ENCODE data around the gene SCYGR3. TPM values are rescaled to one million over a fixed set of nuclear protein-coding genes. Genes with fewer than 3 reads are reported as not detected.
A peak's percentile ranks its signal among the peaks of the same experiment; 100 is the strongest.
"Not testable (repeated sequence)": the region's sequence is repeated elsewhere in the genome, so short reads cannot be mapped to it uniquely, and the experiment has no call there.

Gene SCYGR3
- polyA plus RNA-seq, 1 donor from 2014 or later = not detected

GRCh38 chr2:227598835-227599503, 15.7 kb downstream of the SCYGR3 start, which contains the start of gene SCYGR2:
SCYGR2 (plus strand) TSS chr2:227598893; CDS start chr2:227598893, 0 bp downstream.
- H3K9me3 Mint-ChIP-seq, H3K4me1 Mint-ChIP-seq, H3K36me3 Mint-ChIP-seq: not testable (repeated sequence)
- Mint-ChIP-seq H3K27me3 (peaks cover 20% of the 10 kb centered on the region), H3K27ac (peak within 1 kb of the TSS in 1 of 3 donors; percentile 22), H3K4me3 (peak within 1 kb of the TSS in 2 of 4 donors; percentile 18 to 48)

GRCh38 chr2:227597998-227598397, 16.6 kb downstream of the SCYGR3 start:
- H3K27me3 Mint-ChIP-seq = peaks cover 24% of the 10 kb centered on the region
- H3K36me3 Mint-ChIP-seq = peaks cover 2% of the 10 kb centered on the region

GRCh38 chr2:227597036-227597435, 17.6 kb downstream of the SCYGR3 start:
- Mint-ChIP-seq H3K4me1 (no peaks in the 10 kb centered on the region), H3K4me3 (no peak overlapping the region), H3K9me3 (no peaks in the 10 kb centered on the region), H3K36me3 (peaks cover 2% of the 10 kb centered on the region), H3K27me3 (peaks cover 24% of the 10 kb centered on the region), H3K27ac (no peak overlapping the region)

More at GRCh38 chr2:227597998-227598397, 16.6 kb downstream of the SCYGR3 start:
- Mint-ChIP-seq H3K9me3 (no peaks in the 10 kb centered on the region), H3K27ac (peak overlapping the region in 1 of 3 donors; percentile 22), H3K4me1 (no peaks in the 10 kb centered on the region), H3K4me3 (no peak overlapping the region)

- peaks cover 2% of the 10 kb centered on the region for H3K36me3 Mint-ChIP-seq
- H3K27me3 Mint-ChIP-seq = peaks cover 24% of the 10 kb centered on the region
- H3K27ac Mint-ChIP-seq = no peak overlapping the region
- H3K9me3 Mint-ChIP-seq = peaks cover 0 to 1% (median 0%) of the 10 kb centered on the region in 3 donors
- H3K4me3 Mint-ChIP-seq = no peak overlapping the region
- no peaks in the 10 kb centered on the region for H3K4me1 Mint-ChIP-seq
Observed at GRCh38 chr2:227595797-227596196, 18.8 kb downstream of the SCYGR3 start.

DNA sequence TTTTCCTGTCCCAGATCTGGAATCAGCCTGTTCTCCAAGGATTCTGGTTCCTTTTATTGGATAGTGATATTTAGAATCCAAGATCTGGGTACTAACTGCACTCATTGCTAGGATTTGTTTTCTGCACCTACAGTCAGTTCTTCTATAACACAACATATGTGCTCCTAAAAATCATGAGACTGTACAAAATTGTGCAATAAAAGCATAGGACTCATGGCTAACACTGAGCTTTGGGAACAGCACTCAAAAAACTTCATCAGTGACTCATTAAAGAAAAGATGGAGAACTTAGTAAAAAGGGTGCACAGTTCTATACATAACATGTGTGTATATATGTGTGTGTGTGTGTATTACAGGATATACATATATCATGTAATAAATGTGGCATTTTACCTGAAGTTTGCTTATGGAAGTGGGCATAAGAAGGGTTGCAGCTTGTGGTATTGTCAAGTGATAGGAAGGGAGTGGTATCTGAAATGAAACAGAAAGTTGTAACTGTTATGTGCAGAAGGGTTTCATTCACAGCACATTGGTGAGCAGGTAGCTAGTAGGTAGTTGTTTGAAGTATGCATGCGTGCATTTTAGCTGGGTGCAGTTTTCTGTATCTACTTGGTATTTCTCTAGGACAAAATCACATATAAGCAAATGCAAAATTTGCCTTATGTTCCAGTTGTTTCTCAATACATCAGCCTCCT, 21.8 kb downstream of the SCYGR3 start:
- H3K4me1 Mint-ChIP-seq = no peaks in the 10 kb centered on the region
- H3K27ac Mint-ChIP-seq = no peak overlapping the region
- peaks cover 0 to 8% (median 0%) of the 10 kb centered on the region in 3 donors for H3K9me3 Mint-ChIP-seq
- H3K4me3 Mint-ChIP-seq = no peak overlapping the region
- peaks cover 29% of the 10 kb centered on the region for H3K27me3 Mint-ChIP-seq
- H3K36me3 Mint-ChIP-seq = peaks cover 2% of the 10 kb centered on the region

DNA sequence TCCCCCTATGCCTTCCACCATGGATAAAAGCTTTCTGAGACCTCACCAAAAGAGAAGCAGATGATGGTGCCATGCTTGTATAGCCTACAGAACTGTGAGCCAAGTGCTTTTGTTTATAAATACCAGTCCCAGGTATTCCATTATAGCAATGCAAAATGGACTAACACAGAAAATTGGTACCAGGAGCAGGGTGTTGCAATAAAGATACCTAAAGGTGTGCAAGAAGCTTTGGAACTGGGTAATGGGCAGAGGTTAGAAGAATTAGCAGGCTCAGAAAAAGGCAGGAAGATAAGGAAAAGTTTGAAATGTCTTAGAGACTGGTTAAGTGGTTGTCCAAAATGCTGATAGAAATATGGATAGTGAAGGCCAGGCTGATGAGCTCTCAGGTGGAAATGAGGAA, 32.3 kb downstream of the SCYGR3 start:
- Mint-ChIP-seq H3K9me3 (peaks cover 3 to 13% (median 12%) of the 10 kb centered on the region in 3 donors), H3K27me3 (no peaks in the 10 kb centered on the region), H3K27ac (no peak overlapping the region), H3K4me1 (no peaks in the 10 kb centered on the region), H3K4me3 (no peak overlapping the region), H3K36me3 (no peaks in the 10 kb centered on the region)

DNA sequence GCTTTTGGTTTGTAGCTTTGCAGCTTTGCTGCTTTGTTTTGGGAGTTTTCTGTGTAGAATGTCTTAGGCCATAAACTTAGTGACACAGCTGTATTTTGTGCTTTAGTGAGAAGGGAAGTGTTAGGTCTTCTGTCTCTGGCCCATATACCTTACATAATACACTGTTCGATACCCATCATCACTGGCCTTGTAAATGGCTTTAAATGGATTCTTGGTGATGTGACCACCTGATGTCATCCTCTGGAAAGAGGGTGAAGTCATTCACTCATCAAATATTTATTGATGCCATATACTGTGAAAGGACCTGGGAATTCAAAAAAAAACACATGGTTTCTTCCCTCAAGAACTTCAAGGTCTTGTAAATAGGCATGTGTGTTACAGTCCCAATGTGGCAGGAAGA, 34.8 kb downstream of the SCYGR3 start:
- Mint-ChIP-seq H3K4me3 (no peak overlapping the region), H3K4me1 (no peaks in the 10 kb centered on the region), H3K9me3 (peaks cover 3 to 13% (median 12%) of the 10 kb centered on the region in 3 donors), H3K27me3 (peaks cover 4% of the 10 kb centered on the region), H3K27ac (no peak overlapping the region), H3K36me3 (no peaks in the 10 kb centered on the region)

DNA sequence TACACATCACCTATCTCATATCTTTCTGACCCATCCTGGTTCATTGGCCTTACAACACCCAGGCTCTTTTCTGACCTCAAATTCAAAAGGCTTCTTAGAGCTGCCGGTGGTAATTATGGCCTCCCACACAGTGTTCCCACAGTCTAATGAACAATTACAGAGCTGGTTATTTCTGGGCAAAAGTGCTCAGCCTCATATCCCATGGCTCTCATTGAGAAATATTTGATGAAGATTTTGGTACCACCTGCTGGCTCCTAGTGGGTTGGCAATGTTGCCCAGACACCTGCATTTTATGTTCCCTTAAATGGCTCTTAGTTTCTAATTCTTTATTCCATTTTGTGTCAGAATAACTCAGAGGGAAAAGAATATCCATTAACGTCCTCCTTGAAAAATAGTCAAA, 36.0 kb downstream of the SCYGR3 start:
- Mint-ChIP-seq H3K36me3 (no peaks in the 10 kb centered on the region), H3K9me3 (peaks cover 2 to 12% (median 11%) of the 10 kb centered on the region in 3 donors), H3K27me3 (peaks cover 8% of the 10 kb centered on the region), H3K27ac (no peak overlapping the region), H3K4me1 (no peaks in the 10 kb centered on the region), H3K4me3 (no peak overlapping the region)

GRCh38 chr2:227577555-227577954, 37.1 kb downstream of the SCYGR3 start:
- H3K4me3 Mint-ChIP-seq = no peak overlapping the region
- peaks cover 10% of the 10 kb centered on the region for H3K27me3 Mint-ChIP-seq
- peaks cover 0 to 7% (median 6%) of the 10 kb centered on the region in 3 donors for H3K9me3 Mint-ChIP-seq
- no peaks in the 10 kb centered on the region for H3K4me1 Mint-ChIP-seq
- H3K27ac Mint-ChIP-seq = no peak overlapping the region
- no peaks in the 10 kb centered on the region for H3K36me3 Mint-ChIP-seq

GRCh38 chr2:227576812-227577211, 37.8 kb downstream of the SCYGR3 start:
- Mint-ChIP-seq H3K27ac (peak overlapping the region in 1 of 3 donors; percentile 2), H3K4me1 (no peaks in the 10 kb centered on the region), H3K27me3 (peaks cover 10% of the 10 kb centered on the region), H3K9me3 (peaks cover 0 to under 1% (median 0%) of the 10 kb centered on the region in 3 donors), H3K4me3 (peak overlapping the region in 1 of 4 donors; percentile 14), H3K36me3 (no peaks in the 10 kb centered on the region)

DNA sequence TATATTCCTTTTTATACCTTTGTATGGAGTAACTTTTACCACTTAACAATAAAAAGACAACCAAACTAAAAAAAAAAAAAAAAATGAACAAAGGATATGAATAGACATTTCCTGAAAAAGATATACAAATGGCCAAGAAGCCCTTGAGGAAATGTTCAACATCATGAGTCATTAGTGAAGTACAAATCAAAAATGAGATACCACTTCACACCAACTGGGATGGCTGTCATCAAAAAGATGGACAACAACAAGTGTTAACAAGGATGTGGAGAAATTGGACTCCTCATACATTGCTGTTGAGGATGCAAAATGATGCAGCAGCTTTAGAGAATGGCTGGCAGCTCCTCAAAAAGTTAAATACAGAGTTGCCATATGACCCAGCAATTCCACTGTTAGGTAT, 38.5 kb downstream of the SCYGR3 start:
- Mint-ChIP-seq H3K27ac (no peak overlapping the region), H3K27me3 (peaks cover 10% of the 10 kb centered on the region), H3K36me3 (no peaks in the 10 kb centered on the region), H3K4me1 (no peaks in the 10 kb centered on the region), H3K9me3 (no peaks in the 10 kb centered on the region), H3K4me3 (no peak overlapping the region)

GRCh38 chr2:227570615-227571014, 44.0 kb downstream of the SCYGR3 start:
- peak overlapping the region in 1 of 3 donors; percentile 24 for H3K27ac Mint-ChIP-seq
- H3K4me3 Mint-ChIP-seq = no peak overlapping the region
- no peaks in the 10 kb centered on the region for H3K9me3 Mint-ChIP-seq
- peaks cover 0 to 5% (median 0%) of the 10 kb centered on the region in 3 donors for H3K4me1 Mint-ChIP-seq
- no peaks in the 10 kb centered on the region for H3K36me3 Mint-ChIP-seq
- H3K27me3 Mint-ChIP-seq = peaks cover 7% of the 10 kb centered on the region

DNA sequence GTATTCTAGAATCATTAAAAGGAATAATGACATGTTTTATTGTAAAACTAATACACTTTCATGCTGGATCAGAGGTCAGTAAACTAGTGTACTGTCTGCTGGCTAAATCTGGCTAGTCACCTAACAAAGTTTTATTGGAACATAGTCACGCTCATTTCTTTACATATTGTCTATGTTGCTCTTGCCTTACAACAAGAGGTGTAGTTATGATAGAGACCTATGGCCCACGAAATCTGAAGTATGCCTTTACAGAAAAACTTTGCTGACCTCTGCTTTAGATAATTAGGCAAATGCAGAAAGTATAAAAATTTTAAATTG, 45.8 kb downstream of the SCYGR3 start:
- H3K27ac Mint-ChIP-seq = no peak overlapping the region
- no peaks in the 10 kb centered on the region for H3K9me3 Mint-ChIP-seq
- H3K27me3 Mint-ChIP-seq = peaks cover 2% of the 10 kb centered on the region
- H3K36me3 Mint-ChIP-seq = no peaks in the 10 kb centered on the region
- H3K4me1 Mint-ChIP-seq = peaks cover 0 to 5% (median 0%) of the 10 kb centered on the region in 3 donors
- H3K4me3 Mint-ChIP-seq = no peak overlapping the region

- Mint-ChIP-seq H3K27me3 (no peaks in the 10 kb centered on the region), H3K4me1 (peaks cover 0 to 4% (median 0%) of the 10 kb centered on the region in 3 donors), H3K9me3 (no peaks in the 10 kb centered on the region), H3K27ac (no peak overlapping the region), H3K4me3 (no peak overlapping the region), H3K36me3 (peaks cover under 1% of the 10 kb centered on the region)
Observed at GRCh38 chr2:227566012-227566411, 48.6 kb downstream of the SCYGR3 start.

DNA sequence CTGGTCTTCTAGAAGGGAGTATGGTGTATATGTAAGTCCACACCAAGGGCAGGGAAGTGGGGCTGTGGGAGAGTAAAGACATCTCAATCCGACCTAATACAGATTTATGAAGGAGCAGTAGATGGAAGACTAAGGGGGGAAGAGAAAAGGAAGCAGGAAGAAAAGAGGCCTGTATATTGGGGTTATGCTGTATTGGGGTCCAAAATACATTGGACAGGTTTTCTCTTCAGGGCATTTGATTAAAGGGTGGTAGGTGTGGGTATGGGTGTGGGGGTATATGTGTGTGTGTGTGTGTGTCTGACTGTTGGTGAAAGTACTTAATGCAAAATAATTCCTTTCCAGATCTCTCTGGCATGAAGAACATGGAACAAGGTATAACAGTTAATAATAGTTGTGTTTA, 49.6 kb downstream of the SCYGR3 start:
- peaks cover 4% of the 10 kb centered on the region for H3K36me3 Mint-ChIP-seq

More for the DNA sequence above, 49.6 kb downstream of the SCYGR3 start:
- Mint-ChIP-seq H3K4me1 (no peaks in the 10 kb centered on the region), H3K4me3 (no peak overlapping the region), H3K27ac (no peak overlapping the region), H3K9me3 (no peaks in the 10 kb centered on the region), H3K27me3 (no peaks in the 10 kb centered on the region)
